ENCODE data around the gene OSTF1. TPM values are rescaled to one million over a fixed set of nuclear protein-coding genes. Genes with fewer than 3 reads are reported as not detected.

Gene OSTF1
- total RNA-seq, 1 experiment from 2014 or later, result 17.8 TPM

DNA sequence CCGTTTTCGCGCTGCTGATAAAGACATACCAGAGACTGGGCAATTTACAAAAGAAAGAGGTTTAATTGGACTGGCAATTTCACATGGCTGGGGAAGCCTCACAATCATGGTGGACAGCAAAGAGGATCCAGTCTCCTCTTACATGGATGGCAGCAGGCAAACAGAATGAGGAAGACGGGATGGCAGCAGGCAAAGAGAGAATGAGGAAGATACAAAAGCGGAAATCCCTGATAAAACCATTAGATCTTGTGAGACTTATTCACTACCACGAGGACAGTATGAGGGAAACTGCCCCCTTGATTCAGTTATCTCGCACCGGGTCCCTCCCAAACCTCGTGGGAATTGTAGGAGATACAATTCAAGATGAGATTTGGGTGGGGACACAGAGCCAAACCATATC, 95.0 kb downstream of the OSTF1 start:
- Mint-ChIP-seq H3K27ac (no peak overlapping the region), H3K27me3 (ENCODE audit: low read depth) (no peaks in the 10 kb centered on the region), H3K4me1 (no peaks in the 10 kb centered on the region), H3K9me3 (peaks cover 14% of the 10 kb centered on the region), H3K36me3 (no peaks in the 10 kb centered on the region), H3K4me3 (no peak overlapping the region)
- ATAC-seq (no peak), DNase-seq (ENCODE audit: low spot score) (no peak)
- TF ChIP-seq CREB1 (CRISPR knock-in tag; IDR thresholded peaks at IDR 0.05) (no peak), MXD4 (CRISPR knock-in tag; IDR thresholded peaks at IDR 0.05; ENCODE audit: borderline replicate concordance) (no peak)
- ChIA-PET POLR2A (no interaction called here), CTCF (no interaction called here)

DNA sequence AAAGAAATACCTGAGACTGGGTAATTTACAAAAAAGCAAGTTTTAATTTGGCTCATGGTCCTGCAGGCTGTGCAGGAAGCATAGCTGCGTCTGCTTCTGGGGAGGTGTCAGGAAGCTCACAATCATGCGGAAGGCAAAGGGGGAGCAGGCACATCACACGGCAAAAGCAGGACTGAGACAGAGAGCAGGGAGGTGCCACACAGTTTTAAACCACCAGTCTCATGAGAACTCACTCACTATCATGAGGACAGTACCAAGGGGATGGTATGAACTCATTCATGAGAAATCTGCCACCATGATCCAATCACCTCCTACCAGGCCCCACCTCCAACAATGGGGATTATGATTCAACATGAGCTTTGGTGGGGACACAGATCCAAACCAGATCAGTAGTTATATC, 96.2 kb downstream of the OSTF1 start:
- TF ChIP-seq ZNF232 (CRISPR knock-in tag; IDR thresholded peaks at IDR 0.05) (no peak), CREB1 (CRISPR knock-in tag; IDR thresholded peaks at IDR 0.05) (no peak), NR1H2 (CRISPR knock-in tag; IDR thresholded peaks at IDR 0.05) (no peak), ZNF671 (CRISPR knock-in tag; IDR thresholded peaks at IDR 0.05) (no peak), FOXK1 (CRISPR knock-in tag; IDR thresholded peaks at IDR 0.05) (no peak), ZNF263 (CRISPR knock-in tag; IDR thresholded peaks at IDR 0.05; ENCODE audit: low read depth) (no peak), SOX15 (CRISPR knock-in tag; IDR thresholded peaks at IDR 0.05) (no peak), ZNF317 (CRISPR knock-in tag; IDR thresholded peaks at IDR 0.05; ENCODE audit: borderline replicate concordance, low read depth) (no peak), TP53 (CRISPR knock-in tag; IDR thresholded peaks at IDR 0.05) (no peak), NFE2L1 (CRISPR knock-in tag; IDR thresholded peaks at IDR 0.05) (no peak)
- TF ChIP-seq, protein P1, sequence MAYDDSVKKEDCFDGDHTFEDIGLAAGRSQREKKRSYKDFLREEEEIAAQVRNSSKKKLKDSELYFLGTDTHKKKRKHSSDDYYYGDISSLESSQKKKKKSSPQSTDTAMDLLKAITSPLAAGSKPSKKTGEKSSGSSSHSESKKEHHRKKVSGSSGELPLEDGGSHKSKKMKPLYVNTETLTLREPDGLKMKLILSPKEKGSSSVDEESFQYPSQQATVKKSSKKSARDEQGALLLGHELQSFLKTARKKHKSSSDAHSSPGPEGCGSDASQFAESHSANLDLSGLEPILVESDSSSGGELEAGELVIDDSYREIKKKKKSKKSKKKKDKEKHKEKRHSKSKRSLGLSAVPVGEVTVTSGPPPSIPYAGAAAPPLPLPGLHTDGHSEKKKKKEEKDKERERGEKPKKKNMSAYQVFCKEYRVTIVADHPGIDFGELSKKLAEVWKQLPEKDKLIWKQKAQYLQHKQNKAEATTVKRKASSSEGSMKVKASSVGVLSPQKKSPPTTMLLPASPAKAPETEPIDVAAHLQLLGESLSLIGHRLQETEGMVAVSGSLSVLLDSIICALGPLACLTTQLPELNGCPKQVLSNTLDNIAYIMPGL (CRISPR knock-in tag; IDR thresholded peaks at IDR 0.05), result no peak
- Mint-ChIP-seq H3K27ac (no peak overlapping the region), H3K27me3 (ENCODE audit: low read depth) (no peaks in the 10 kb centered on the region), H3K4me1 (no peaks in the 10 kb centered on the region), H3K9me3 (peaks cover 9% of the 10 kb centered on the region), H3K36me3 (no peaks in the 10 kb centered on the region), H3K4me3 (no peak overlapping the region)
- ATAC-seq (no peak), DNase-seq (ENCODE audit: low spot score) (no peak)
- ChIA-PET POLR2A (no interaction called here), CTCF (interaction anchor here (1.3 kb wide), 1 partner anchor 54 kb away, joined by 10 read pairs; no protein-coding TSS in a partner anchor)

DNA sequence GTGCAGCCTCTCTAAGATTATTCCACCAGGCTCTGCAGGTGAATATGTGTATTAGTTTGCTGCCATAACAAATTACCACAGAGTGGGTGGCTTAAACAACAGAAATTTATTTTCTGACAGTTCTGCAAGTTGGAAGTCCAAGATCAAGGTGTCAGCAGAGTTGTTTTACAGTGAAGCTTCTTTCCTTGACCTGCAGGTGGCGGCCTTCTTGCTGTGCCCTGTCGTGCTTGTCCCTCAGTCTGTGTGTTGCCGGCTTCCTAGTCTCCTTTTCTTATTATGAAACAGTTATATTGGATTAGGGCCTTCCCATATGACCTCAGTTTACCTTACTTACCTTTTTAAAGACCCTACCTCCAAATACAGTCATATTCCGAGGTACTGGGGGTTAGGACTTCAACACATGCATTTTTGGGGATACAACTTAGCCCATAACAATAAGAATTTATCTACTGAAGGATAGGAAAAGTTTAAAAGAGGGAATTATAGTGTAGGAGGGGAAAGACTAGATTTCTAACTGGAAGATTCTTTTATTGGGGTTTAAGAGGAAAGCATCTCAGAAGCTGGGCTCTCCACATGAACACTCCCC, 97.4 kb downstream of the OSTF1 start:
- peaks cover 10% of the 10 kb centered on the region; the same call in 1 of the 2 replicates for H3K9me3 Mint-ChIP-seq
- H3K4me1 Mint-ChIP-seq, result no peaks in the 10 kb centered on the region
- no peaks in the 10 kb centered on the region for H3K36me3 Mint-ChIP-seq
- H3K27ac Mint-ChIP-seq, result no peak overlapping the region
- no peaks in the 10 kb centered on the region for H3K27me3 Mint-ChIP-seq (ENCODE audit: low read depth)
- CTCF ChIA-PET, result interaction anchor here (0.6 to 1.7 kb wide), 30 partner anchors 10 to 1208 kb away, joined by 3 to 22 read pairs (median 4); partner anchors contain the start of genes PCSK5 and RFK
- TF ChIP-seq ZNF512 (CRISPR knock-in tag; IDR thresholded peaks at IDR 0.05; ENCODE audit: borderline replicate concordance) (no peak), EMX1 (CRISPR knock-in tag; IDR thresholded peaks at IDR 0.05) (no peak), ZMAT4 (CRISPR knock-in tag; IDR thresholded peaks at IDR 0.05) (no peak)
- TF ChIP-seq, protein P2, sequence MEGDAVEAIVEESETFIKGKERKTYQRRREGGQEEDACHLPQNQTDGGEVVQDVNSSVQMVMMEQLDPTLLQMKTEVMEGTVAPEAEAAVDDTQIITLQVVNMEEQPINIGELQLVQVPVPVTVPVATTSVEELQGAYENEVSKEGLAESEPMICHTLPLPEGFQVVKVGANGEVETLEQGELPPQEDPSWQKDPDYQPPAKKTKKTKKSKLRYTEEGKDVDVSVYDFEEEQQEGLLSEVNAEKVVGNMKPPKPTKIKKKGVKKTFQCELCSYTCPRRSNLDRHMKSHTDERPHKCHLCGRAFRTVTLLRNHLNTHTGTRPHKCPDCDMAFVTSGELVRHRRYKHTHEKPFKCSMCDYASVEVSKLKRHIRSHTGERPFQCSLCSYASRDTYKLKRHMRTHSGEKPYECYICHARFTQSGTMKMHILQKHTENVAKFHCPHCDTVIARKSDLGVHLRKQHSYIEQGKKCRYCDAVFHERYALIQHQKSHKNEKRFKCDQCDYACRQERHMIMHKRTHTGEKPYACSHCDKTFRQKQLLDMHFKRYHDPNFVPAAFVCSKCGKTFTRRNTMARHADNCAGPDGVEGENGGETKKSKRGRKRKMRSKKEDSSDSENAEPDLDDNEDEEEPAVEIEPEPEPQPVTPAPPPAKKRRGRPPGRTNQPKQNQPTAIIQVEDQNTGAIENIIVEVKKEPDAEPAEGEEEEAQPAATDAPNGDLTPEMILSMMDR (IDR thresholded peaks at IDR 0.05), result peak; percentile 54
- DNase-seq (ENCODE audit: low spot score) (peak; percentile 67), ATAC-seq (peak; percentile 91)
- no peak overlapping the region for H3K4me3 Mint-ChIP-seq
- POLR2A ChIA-PET, result no interaction called here

Data from WTC11 (cell line).